C4-2B (cell line): ENCODE measurements around the gene PDCD2L.
A peak's percentile ranks its signal among the peaks of the same experiment; 100 is the strongest.
"Not testable (repeated sequence)": the region's sequence is repeated elsewhere in the genome, so short reads cannot be mapped to it uniquely, and the experiment has no call there.

ENCODE experiments used
- H3K27ac ChIP-seq: fragments of 450-650 bp; 2 replicates; pipeline ENCODE4 v1.5.1; 2017
- CTCF ChIP-seq: fragments of 450-650 bp; conservative IDR thresholded peaks from 2 replicates; pipeline ENCODE4 v1.5.1; 2017; ENCODE audit warnings: mild to moderate bottlenecking
- ZFX ChIP-seq: fragments of 450-650 bp; IDR thresholded peaks from 2 replicates; pipeline ENCODE4 v1.6.1; 2017

PDCD2L gene

GRCh38 chr19:34366738-34367623, 37.2 kb upstream of the PDCD2L start:
- peak overlapping the region; percentile 98 for H3K27ac ChIP-seq
- TF ChIP-seq CTCF, result no peak
- no peak for TF ChIP-seq ZFX

GRCh38 chr19:34367624-34367957, 36.6 kb upstream of the PDCD2L start:
- H3K27ac ChIP-seq, result peak overlapping the region; percentile 98
- TF ChIP-seq CTCF, result no peak
- no peak for TF ChIP-seq ZFX

- TF ChIP-seq ZFX (no peak), CTCF (no peak)
- peak overlapping the region; percentile 98 for H3K27ac ChIP-seq
Observed at GRCh38 chr19:34368338-34368737, 35.9 kb upstream of the PDCD2L start.

GRCh38 chr19:34369166-34369565, 35.0 kb upstream of the PDCD2L start:
- not testable (repeated sequence) for H3K27ac ChIP-seq

- TF ChIP-seq CTCF, result no peak
- no peak for TF ChIP-seq ZFX
- H3K27ac ChIP-seq, result no peak overlapping the region
Observed at GRCh38 chr19:34370117-34370516, 34.1 kb upstream of the PDCD2L start.

- TF ChIP-seq CTCF (no peak), ZFX (no peak)
- H3K27ac ChIP-seq, result no peak overlapping the region
Observed at GRCh38 chr19:34370983-34371382, 33.2 kb upstream of the PDCD2L start.

- TF ChIP-seq ZFX (no peak), CTCF (no peak)
Observed at GRCh38 chr19:34373601-34374288, 30.5 kb upstream of the PDCD2L start.

More at GRCh38 chr19:34373601-34374288, 30.5 kb upstream of the PDCD2L start:
- H3K27ac ChIP-seq, result no peak overlapping the region
